SHP77 treated with DMSO at 0.1 percent for 48 hours (cell line): ENCODE results near the gene AMIGO2.

ENCODE experiments used
- DNase-seq: peaks from one replicate; lab custom pipeline; 2025; lab: John Stamatoyannopoulos, UW

The AMIGO2 gene

DNA sequence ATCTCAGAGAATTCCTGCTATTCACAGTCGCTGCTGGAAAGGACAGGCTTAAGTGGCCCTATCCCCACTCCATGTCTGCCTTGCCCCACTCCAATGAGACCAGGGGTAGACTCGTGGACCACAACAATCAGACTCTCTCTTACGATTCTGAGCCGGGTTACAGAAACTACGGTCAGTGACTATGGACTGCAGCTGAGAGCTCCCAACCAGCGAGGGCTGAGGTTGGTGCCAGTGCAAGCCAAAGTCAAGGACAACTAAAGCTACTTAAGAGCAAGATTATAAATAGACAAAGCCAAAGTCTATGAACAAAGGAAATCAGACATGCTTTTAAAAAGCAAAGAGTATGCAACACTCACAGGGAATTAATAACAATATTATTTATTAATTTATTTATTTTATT lies 18.3 kb upstream of the AMIGO2 start:
- no peak for DNase-seq

DNA sequence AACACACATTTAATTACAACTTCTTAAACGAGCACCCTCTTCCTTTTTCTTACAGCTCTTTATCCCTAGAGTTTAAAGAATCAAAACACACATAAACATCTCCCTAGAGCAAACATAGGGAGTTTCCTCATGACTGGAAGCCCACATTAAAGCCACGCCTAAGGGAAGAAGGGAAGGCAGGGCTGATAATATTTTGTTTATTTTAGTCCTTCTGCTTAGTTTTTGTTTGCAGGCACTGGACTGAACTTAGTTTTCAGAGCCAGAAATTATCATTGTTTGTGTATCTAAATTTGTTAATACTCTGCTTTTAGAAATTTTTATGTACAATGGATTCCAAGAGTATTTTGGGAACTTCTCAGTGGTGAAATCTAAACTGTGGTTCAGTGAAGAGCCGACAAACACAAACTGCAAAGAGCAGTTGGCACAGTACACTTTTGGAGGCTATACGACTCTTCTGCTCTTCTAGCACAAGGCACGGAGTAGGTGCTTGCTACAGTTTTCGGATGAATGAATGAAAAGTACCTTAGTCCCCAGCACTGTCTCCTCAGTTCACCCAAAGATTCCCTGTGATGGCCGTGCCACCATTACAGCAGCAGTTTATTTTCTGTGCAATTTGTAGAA lies 17.6 kb upstream of the AMIGO2 start:
- no peak for DNase-seq

DNA sequence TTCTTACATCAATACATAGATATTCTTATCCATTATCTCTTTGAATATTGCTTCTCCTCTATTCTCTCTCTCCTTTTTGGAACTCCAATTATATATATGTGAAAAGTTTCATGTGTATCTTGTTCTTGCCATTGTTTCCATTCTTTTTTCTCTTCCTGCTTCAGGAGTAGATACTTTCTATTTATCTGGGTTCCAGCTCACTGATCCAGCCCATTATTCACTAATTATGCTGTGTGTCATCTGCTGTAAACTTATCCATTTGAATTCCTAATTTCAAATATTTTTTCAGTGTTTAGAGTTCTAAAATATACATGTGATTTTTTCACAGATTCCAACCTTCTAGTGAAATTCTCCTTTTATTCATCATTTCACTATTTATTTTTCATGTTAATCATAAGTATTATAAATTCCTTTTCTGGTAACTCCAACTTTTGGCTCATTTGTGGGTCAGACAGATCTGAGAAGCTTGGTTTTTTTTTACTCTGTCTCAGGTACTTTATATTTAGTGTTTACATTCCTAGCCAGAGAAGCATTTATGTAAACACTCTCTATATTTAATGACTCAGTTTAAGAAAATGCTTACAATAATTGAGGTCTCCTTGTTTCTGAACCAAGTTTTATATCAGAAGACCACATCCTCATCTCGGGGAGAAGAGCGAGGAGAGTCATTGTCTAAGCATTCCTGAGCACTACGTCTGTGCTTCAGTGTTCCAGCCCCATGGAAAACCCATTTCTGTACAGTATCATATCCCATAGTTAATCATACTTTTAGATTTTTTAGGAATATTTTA lies 15.9 kb upstream of the AMIGO2 start:
- no peak for DNase-seq

GRCh38 chr12:47094804-47095203 lies 15.0 kb upstream of the AMIGO2 start:
- no peak for DNase-seq

DNA sequence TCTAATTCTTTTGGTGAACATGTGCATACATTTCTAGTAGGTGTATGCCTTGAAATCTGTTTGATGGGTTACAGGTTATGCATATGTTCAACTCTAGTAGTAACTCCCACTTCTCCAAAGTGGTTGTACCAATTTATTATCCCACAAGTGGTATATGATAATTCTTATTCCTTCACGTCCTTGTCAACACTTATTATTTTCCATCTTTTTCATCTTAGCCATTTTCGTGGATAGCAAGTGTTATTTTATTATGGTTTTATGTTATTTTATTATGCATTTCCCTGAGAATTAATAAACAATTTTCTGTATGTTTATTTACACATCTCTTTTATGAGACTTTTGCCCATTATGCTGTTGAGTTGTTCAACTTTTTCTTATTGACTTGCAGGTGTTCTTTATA lies 11.2 kb upstream of the AMIGO2 start:
- DNase-seq: no peak

DNA sequence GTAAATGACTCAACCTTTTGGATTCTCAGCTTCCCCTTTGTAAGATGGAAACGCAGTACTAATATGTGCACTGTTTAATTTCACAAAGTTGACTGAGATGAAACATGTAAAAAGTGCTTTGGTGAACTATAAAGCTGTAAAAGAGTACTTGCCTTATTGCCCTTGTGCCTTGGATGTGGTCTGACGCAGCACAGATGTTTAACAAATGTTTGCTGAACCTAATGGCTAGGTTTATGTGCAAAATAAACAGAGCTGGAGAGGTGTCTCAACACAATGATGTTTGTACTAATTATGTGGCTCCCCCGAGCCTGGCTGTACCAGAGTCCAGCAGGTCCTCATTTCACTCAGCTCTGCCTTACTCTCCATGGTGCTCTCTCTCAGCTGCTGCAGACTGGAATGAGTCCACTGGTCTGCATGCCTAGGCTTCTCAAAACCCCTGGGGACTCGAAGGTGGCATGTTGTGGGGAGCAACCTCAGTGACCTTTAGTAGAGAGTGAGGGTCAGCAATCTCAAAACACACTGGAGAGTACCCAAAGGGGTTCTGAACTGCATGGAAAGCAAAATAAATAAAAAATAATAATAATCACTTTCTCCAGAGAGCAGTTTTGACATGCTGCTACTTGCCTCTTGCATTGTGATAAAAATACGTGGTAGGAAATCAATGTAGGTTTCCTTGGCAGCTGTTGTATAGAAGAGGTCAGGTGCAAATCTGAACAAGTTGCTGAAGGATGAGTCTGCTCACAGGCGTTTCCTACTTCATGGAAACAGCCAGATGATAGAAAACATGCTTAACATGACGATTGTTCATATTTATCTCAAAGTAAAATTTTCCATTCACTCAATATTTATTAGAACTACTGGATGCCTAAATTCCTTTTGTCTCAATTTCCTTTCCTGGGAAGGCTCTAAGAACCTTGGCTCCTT lies 8.5 kb upstream of the AMIGO2 start:
- peak; percentile 92 for DNase-seq

- DNase-seq: peak; percentile 32
Observed at GRCh38 chr12:47087088-47087688, 7.4 kb upstream of the AMIGO2 start.

DNA sequence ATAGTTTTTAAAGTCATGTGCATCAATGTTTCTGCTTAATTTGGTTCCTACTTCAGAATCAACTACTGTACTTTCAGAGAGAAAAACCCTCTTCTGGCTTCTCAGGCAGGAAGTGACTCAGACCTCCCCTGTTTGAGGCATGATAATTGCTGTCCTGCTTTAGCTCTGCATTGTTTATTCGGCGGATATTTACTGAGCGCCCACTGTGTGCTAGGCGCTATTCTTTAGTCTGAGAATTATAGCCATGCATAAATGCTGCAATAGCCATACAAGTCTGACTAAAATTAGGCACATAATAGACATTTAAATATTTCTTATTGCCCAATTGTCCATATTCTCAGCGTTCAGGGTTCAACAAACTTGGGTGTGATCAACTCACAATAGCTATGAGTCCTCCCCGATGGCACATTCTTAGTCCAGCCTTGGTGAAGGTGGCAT lies 6.1 kb upstream of the AMIGO2 start:
- peak; percentile 79 for DNase-seq

- no peak for DNase-seq
Observed at GRCh38 chr12:47084172-47084571, 4.4 kb upstream of the AMIGO2 start.

DNA sequence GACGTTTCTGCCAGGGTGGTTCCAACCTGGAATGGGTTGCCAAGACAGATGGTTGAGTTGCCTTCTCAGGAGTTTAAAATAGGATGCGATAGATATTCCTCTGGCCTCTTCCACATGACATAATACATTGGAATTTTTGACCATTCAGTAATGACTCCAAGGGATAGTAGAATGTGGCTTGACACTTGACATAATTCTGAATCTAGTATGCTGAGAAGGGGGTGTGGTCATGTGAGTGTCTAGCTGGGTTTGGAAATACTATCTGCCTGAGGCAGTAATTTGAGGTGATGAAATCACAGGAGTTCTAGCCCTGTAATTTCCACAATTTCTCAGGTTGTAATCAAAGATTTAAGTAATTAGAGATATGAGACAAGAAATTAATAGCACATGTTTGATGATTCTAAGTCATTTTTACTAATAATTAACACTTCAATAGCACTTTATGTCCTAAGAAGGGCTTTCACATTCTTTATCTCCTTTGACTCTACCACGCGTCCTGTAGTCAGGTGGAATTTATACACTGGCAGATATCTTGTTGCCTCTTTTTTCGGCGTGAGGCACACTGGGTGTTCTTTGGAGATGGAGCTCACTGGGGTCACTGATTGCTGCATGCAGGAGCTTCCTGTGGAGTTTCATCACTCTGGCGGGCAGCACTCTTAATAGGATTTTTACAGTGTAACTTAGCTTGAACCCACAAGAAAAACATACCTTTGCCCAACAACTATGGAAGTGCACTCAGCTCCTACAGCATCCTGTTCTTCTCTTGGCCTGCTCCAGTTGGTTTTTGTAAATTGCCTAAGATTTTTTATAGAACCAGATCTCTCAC lies 3.2 kb upstream of the AMIGO2 start:
- DNase-seq: peak; percentile 29

DNA sequence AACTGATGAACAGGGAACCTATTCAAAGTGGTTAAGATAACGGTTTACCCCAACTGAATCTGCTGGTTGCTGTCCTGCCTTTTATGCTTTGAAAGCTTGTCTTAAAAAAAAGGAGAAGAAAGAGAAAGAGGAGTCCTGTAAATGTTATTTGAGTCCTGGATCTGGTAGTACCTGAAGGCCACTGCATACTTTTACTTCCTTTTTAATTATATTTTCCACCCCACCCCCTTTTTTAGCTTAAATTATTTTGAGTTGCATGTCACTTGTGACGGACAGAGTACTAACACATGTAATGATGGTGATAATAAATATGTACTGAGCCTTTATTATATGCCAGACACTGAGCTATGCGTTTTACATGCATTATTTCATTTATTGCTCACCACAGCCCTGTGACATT lies 2.5 kb upstream of the AMIGO2 start:
- no peak for DNase-seq

GRCh38 chr12:47080725-47081502 lies 1.2 kb upstream of the AMIGO2 start:
- peak; percentile 37 for DNase-seq

DNA sequence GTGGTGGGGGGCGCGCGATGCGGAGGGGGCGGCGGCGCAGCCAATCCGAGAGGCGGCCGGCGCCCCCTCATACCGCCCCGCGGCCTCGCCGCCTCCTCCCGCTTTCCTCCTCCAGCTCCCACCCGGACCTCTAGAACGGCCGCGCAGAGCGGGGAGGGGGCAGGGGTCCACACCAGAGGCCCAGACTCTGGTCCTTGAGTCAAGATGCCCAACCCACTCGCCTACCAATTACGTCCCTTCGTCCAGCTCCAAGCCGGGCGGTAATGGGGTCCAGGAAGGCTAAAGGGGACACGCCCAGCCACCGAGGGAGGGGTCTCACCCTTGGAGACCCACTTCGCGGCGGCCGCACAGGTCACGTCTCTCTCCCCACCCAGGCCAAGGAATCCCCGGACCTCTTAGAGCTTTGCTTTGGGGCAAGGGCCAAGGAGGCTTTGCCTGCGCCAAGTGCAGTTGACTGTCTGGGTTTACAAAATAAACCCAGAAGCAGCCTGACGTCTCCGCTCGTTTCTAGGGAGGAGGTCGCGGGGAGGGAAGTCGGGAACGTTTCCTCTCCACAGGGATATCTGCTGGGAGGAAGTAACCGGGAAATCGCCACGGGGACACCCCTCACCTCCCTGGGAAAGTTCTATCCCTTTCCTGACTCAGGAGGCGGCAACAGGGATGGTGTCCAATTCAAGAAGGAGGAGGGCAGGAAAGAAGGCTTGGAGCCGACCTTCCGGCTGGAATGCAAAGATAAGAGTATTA lies 394 bp upstream of the AMIGO2 start:
- peak; percentile 64 for DNase-seq

DNA sequence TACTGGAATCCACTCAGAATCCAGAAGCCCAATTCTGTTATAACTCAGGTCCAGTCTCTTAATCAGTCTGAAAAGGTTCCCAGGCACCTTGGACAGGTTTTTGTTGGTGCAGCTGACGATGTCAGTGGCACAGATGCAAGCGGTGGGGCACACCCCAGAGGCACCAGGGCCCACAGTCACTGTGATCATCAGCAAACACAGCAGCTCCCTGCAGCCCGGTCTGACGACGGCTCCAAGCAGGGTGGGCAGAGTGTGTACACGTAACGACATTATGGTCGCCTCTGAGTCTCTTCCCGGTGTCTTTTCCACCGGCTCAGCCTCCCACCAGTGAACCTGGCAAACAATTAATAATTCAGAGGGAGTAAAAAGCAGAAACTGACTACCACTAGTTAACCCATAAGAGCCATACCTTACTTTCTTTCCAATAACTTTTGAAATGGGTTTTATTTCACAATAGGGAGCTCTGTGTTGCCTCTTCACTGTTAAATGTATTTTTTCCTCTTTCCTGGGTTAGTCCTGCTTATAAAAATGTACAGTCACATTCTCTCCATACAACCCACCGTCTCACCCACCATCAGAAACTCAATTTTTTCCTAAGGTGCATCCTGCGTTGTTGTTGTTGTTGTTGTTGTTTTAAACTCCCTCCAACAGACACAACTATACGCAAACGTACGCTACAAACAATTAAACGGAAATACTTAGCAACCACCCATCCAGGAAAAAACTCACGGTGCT lies 859 bp downstream of the AMIGO2 start:
- DNase-seq: peak; percentile 52

DNA sequence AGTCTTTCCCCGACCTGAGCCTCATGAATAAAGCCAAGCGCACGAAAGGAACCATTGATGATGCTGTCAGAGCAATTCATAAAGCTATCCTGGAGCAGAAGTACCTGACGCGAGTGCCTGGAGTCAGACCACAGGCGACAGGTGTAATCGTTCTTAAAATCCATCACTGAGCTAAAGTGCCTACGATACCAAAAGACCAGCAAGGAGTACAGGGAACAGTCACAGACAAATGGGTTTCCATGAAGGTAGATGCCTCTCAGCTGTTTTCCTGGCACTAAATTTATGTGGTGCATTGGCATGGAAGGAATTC lies 1.7 kb downstream of the AMIGO2 start:
- no peak for DNase-seq

- no peak for DNase-seq
Observed at GRCh38 chr12:47077206-47078085, 2.3 kb downstream of the AMIGO2 start.

DNA sequence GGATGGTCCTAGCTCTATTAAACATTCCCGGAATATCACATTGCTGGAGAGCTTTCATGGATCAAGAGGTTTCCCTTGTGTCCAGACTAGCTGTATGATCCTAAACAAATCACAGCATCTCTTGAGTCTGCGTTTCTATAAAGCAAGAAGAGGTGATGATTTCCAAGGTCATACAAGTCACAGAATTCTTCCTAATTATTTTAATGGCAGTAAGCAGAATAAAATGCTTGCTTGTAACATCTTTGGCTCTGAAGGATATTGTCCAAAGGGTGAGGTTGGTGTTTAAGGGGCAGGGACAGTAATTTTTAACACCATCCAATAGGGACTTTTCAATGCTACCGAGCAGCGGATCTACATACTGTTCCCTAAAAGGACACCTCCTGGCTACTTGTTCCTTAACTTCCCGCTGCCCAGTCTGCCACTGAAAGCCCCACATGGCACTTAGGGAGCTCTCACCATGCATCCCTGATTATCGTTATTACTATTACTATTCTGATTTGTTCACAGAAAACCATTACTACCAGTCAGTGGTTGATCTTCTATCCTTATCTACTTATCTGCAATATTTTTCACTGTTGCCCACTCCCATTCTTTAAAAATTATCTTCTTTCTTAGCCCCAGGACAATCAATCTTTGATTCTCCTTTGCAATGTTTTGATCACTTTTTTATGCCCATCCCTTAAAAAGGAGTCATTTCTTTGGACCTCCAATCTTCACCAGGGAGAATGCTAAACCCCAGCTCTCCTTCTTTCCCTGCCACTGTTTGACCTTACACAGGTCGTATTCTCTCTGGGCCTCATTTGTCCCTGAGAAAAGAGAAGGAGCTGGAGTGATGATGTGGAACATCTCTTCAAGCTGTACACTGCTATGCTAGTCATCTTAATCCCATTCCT lies 4.3 kb downstream of the AMIGO2 start:
- no peak for DNase-seq
